Measurements from ENCODE around the gene EIPR1.

GRCh38 chr2:3298191-3298590, 79.4 kb downstream of the EIPR1 start:
- TF ChIP-seq, protein P1, sequence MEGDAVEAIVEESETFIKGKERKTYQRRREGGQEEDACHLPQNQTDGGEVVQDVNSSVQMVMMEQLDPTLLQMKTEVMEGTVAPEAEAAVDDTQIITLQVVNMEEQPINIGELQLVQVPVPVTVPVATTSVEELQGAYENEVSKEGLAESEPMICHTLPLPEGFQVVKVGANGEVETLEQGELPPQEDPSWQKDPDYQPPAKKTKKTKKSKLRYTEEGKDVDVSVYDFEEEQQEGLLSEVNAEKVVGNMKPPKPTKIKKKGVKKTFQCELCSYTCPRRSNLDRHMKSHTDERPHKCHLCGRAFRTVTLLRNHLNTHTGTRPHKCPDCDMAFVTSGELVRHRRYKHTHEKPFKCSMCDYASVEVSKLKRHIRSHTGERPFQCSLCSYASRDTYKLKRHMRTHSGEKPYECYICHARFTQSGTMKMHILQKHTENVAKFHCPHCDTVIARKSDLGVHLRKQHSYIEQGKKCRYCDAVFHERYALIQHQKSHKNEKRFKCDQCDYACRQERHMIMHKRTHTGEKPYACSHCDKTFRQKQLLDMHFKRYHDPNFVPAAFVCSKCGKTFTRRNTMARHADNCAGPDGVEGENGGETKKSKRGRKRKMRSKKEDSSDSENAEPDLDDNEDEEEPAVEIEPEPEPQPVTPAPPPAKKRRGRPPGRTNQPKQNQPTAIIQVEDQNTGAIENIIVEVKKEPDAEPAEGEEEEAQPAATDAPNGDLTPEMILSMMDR (conservative IDR thresholded peaks at IDR 0.05; ENCODE audit: low read depth in 2 of 2) = no peak
- no peak for TF ChIP-seq JUNB (IDR thresholded peaks at IDR 0.05; ENCODE audit: unreplicated experiment)
- no peak for TF ChIP-seq EZH2 (IDR thresholded peaks at IDR 0.05; ENCODE audit: low read depth, unreplicated experiment)
- TF ChIP-seq EZH2phosphoT487 (IDR thresholded peaks at IDR 0.05; ENCODE audit: unreplicated experiment) = no peak
- no peak for TF ChIP-seq ZNF331 (CRISPR knock-in tag; IDR thresholded peaks at IDR 0.05; ENCODE audit: low read depth)
- TF ChIP-seq, protein P2, sequence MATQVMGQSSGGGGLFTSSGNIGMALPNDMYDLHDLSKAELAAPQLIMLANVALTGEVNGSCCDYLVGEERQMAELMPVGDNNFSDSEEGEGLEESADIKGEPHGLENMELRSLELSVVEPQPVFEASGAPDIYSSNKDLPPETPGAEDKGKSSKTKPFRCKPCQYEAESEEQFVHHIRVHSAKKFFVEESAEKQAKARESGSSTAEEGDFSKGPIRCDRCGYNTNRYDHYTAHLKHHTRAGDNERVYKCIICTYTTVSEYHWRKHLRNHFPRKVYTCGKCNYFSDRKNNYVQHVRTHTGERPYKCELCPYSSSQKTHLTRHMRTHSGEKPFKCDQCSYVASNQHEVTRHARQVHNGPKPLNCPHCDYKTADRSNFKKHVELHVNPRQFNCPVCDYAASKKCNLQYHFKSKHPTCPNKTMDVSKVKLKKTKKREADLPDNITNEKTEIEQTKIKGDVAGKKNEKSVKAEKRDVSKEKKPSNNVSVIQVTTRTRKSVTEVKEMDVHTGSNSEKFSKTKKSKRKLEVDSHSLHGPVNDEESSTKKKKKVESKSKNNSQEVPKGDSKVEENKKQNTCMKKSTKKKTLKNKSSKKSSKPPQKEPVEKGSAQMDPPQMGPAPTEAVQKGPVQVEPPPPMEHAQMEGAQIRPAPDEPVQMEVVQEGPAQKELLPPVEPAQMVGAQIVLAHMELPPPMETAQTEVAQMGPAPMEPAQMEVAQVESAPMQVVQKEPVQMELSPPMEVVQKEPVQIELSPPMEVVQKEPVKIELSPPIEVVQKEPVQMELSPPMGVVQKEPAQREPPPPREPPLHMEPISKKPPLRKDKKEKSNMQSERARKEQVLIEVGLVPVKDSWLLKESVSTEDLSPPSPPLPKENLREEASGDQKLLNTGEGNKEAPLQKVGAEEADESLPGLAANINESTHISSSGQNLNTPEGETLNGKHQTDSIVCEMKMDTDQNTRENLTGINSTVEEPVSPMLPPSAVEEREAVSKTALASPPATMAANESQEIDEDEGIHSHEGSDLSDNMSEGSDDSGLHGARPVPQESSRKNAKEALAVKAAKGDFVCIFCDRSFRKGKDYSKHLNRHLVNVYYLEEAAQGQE (IDR thresholded peaks at IDR 0.05; ENCODE audit: unreplicated experiment) = no peak
- TF ChIP-seq POLR2AphosphoS5 (IDR thresholded peaks at IDR 0.05; ENCODE audit: low read depth) = no peak
- no peak for TF ChIP-seq ETS1 (IDR thresholded peaks at IDR 0.05)
- no peak for TF ChIP-seq NANOG (IDR thresholded peaks at IDR 0.05; ENCODE audit: borderline replicate concordance)
- no peak for TF ChIP-seq CREB1 (CRISPR knock-in tag; IDR thresholded peaks at IDR 0.05; ENCODE audit: low read depth)
- no peak for TF ChIP-seq ZNF114 (CRISPR knock-in tag; IDR thresholded peaks at IDR 0.05)
